Measurements from ENCODE around the gene IBA57.

The IBA57 gene

GRCh38 chr1:228166170-228166936, 749 bp downstream of the IBA57 start:
- H3K27ac ChIP-seq (ENCODE audit: low read depth, low read length): no peak overlapping the region
- no peak overlapping the region for H2BK120ac ChIP-seq (ENCODE audit: insufficient read depth, low read length, poor library complexity)
- H3K4ac ChIP-seq (ENCODE audit: low read depth, low read length): peak overlapping the region; percentile 59
- WGBS (ENCODE audit: extremely low coverage, insufficient coverage, insufficient read length): no CpG with 5 or more reads among the region's 26 CpGs
- peaks cover 8% of the 10 kb centered on the region for H3K79me2 ChIP-seq (ENCODE audit: control insufficient read depth, insufficient read depth, low read length, poor library complexity)
- peak overlapping the region; percentile 83 for H4K12ac ChIP-seq (ENCODE audit: low read depth, low read length)
- H2BK5ac ChIP-seq (ENCODE audit: low read depth, low read length, poor library complexity): peak overlapping the region; percentile 7
- peak overlapping the region; percentile 83 for H3K4me2 ChIP-seq (ENCODE audit: low read length)
- H3K36me3 ChIP-seq (ENCODE audit: control insufficient read depth in 1 of 2, insufficient read depth in 2 of 2, low read length in 2 of 2): peaks cover 0 to 4% of the 10 kb centered on the region in 2 experiments
- H3K79me1 ChIP-seq (ENCODE audit: low read length): peaks cover 21% of the 10 kb centered on the region
- H3K18ac ChIP-seq (ENCODE audit: low read length): peak overlapping the region; percentile 57
- DNase-seq: peak; percentile 64 to 69
- H3K4me3 ChIP-seq (ENCODE audit: low read depth, low read length): peak overlapping the region; percentile 95
- H3K27me3 ChIP-seq (ENCODE audit: insufficient read depth, low read length): no peaks in the 10 kb centered on the region
- no peaks in the 10 kb centered on the region for H3K9me3 ChIP-seq (ENCODE audit: insufficient read depth, low read depth, low read length)
- H3K14ac ChIP-seq (ENCODE audit: low read length): peak overlapping the region; percentile 41
- no peak overlapping the region for H3K23ac ChIP-seq (ENCODE audit: low read length)
- H3K4me1 ChIP-seq (ENCODE audit: control insufficient read depth in 1 of 2, insufficient read depth in 2 of 2, low read length in 2 of 2): peaks cover 21 to 23% of the 10 kb centered on the region in 2 experiments
- peak overlapping the region; percentile 87 for H3K9ac ChIP-seq (ENCODE audit: low read length)
- H2AFZ ChIP-seq (ENCODE audit: insufficient read depth, low read length, poor library complexity): peak overlapping the region; percentile 11
- H4K8ac ChIP-seq (ENCODE audit: low read depth, low read length): peak overlapping the region; percentile 73
- H4K91ac ChIP-seq (ENCODE audit: low read depth, low read length): peak overlapping the region; percentile 79
- H2AK5ac ChIP-seq (ENCODE audit: low read length): peak overlapping the region; percentile 63
- no peak overlapping the region for H2BK12ac ChIP-seq (ENCODE audit: low read length)

GRCh38 chr1:228168563-228169270, 3.1 kb downstream of the IBA57 start:
- Histone ChIP-seq H2BK5ac (ENCODE audit: low read depth, low read length, poor library complexity) (no peak overlapping the region), H4K12ac (ENCODE audit: low read depth, low read length) (no peak overlapping the region), H3K27ac (ENCODE audit: low read depth, low read length) (no peak overlapping the region), H3K23ac (ENCODE audit: low read length) (no peak overlapping the region), H2BK12ac (ENCODE audit: low read length) (no peak overlapping the region), H3K27me3 (ENCODE audit: insufficient read depth, low read length) (no peaks in the 10 kb centered on the region), H3K4ac (ENCODE audit: low read depth, low read length) (no peak overlapping the region), H2AFZ (ENCODE audit: insufficient read depth, low read length, poor library complexity) (no peak overlapping the region), H3K79me2 (ENCODE audit: control insufficient read depth, insufficient read depth, low read length, poor library complexity) (peaks cover 6% of the 10 kb centered on the region), H3K4me2 (ENCODE audit: low read length) (no peak overlapping the region), H3K18ac (ENCODE audit: low read length) (no peak overlapping the region), H2BK120ac (ENCODE audit: insufficient read depth, low read length, poor library complexity) (no peak overlapping the region), H4K91ac (ENCODE audit: low read depth, low read length) (no peak overlapping the region), H3K9me3 (ENCODE audit: insufficient read depth, low read depth, low read length) (peaks cover 8% of the 10 kb centered on the region), H3K14ac (ENCODE audit: low read length) (no peak overlapping the region), H4K8ac (ENCODE audit: low read depth, low read length) (no peak overlapping the region), H3K9ac (ENCODE audit: low read length) (no peak overlapping the region), H3K36me3 (ENCODE audit: control insufficient read depth in 1 of 2, insufficient read depth in 2 of 2, low read length in 2 of 2) (peaks cover 0 to 4% of the 10 kb centered on the region in 2 experiments), H3K79me1 (ENCODE audit: low read length) (peaks cover 9% of the 10 kb centered on the region), H3K4me3 (ENCODE audit: low read depth, low read length) (no peak overlapping the region), H3K4me1 (ENCODE audit: control insufficient read depth in 1 of 2, insufficient read depth in 2 of 2, low read length in 2 of 2) (peaks cover 9 to 14% of the 10 kb centered on the region in 2 experiments), H2AK5ac (ENCODE audit: low read length) (no peak overlapping the region)
- no peak for DNase-seq
- no CpG with 5 or more reads among the region's 12 CpGs for WGBS (ENCODE audit: extremely low coverage, insufficient coverage, insufficient read length)

- H3K4ac ChIP-seq (ENCODE audit: low read depth, low read length): no peak overlapping the region
- H4K8ac ChIP-seq (ENCODE audit: low read depth, low read length): no peak overlapping the region
- no peak overlapping the region for H3K4me2 ChIP-seq (ENCODE audit: low read length)
- no peak overlapping the region for H3K23ac ChIP-seq (ENCODE audit: low read length)
- H4K91ac ChIP-seq (ENCODE audit: low read depth, low read length): no peak overlapping the region
- H4K12ac ChIP-seq (ENCODE audit: low read depth, low read length): no peak overlapping the region
- DNase-seq: no peak
- peaks cover 9 to 16% of the 10 kb centered on the region in 2 experiments for H3K4me1 ChIP-seq (ENCODE audit: control insufficient read depth in 1 of 2, insufficient read depth in 2 of 2, low read length in 2 of 2)
- H2BK5ac ChIP-seq (ENCODE audit: low read depth, low read length, poor library complexity): no peak overlapping the region
- no peak overlapping the region for H3K9ac ChIP-seq (ENCODE audit: low read length)
- H3K18ac ChIP-seq (ENCODE audit: low read length): no peak overlapping the region
- H2BK120ac ChIP-seq (ENCODE audit: insufficient read depth, low read length, poor library complexity): no peak overlapping the region
- WGBS (ENCODE audit: extremely low coverage, insufficient coverage, insufficient read length): no CpG with 5 or more reads among the region's 2 CpGs
- H3K27ac ChIP-seq (ENCODE audit: low read depth, low read length): no peak overlapping the region
- H3K27me3 ChIP-seq (ENCODE audit: insufficient read depth, low read length): no peaks in the 10 kb centered on the region
- peaks cover 11% of the 10 kb centered on the region for H3K9me3 ChIP-seq (ENCODE audit: insufficient read depth, low read depth, low read length)
- H3K79me1 ChIP-seq (ENCODE audit: low read length): peaks cover 9% of the 10 kb centered on the region
- no peak overlapping the region for H2AFZ ChIP-seq (ENCODE audit: insufficient read depth, low read length, poor library complexity)
- H2BK12ac ChIP-seq (ENCODE audit: low read length): no peak overlapping the region
- H2AK5ac ChIP-seq (ENCODE audit: low read length): no peak overlapping the region
- H3K14ac ChIP-seq (ENCODE audit: low read length): no peak overlapping the region
- H3K4me3 ChIP-seq (ENCODE audit: low read depth, low read length): no peak overlapping the region
- peaks cover 0 to 4% of the 10 kb centered on the region in 2 experiments for H3K36me3 ChIP-seq (ENCODE audit: control insufficient read depth in 1 of 2, insufficient read depth in 2 of 2, low read length in 2 of 2)
- H3K79me2 ChIP-seq (ENCODE audit: control insufficient read depth, insufficient read depth, low read length, poor library complexity): peaks cover 6% of the 10 kb centered on the region
Observed at GRCh38 chr1:228169345-228169744, 3.7 kb downstream of the IBA57 start.

- H3K4ac ChIP-seq (ENCODE audit: low read depth, low read length): no peak overlapping the region
- peaks cover 12% of the 10 kb centered on the region for H3K9me3 ChIP-seq (ENCODE audit: insufficient read depth, low read depth, low read length)
- H4K12ac ChIP-seq (ENCODE audit: low read depth, low read length): no peak overlapping the region
- H3K9ac ChIP-seq (ENCODE audit: low read length): no peak overlapping the region
- no peak overlapping the region for H3K27ac ChIP-seq (ENCODE audit: low read depth, low read length)
- peaks cover 0 to 3% of the 10 kb centered on the region in 2 experiments for H3K36me3 ChIP-seq (ENCODE audit: control insufficient read depth in 1 of 2, insufficient read depth in 2 of 2, low read length in 2 of 2)
- no peak for DNase-seq
- H3K27me3 ChIP-seq (ENCODE audit: insufficient read depth, low read length): no peaks in the 10 kb centered on the region
- no peak overlapping the region for H4K8ac ChIP-seq (ENCODE audit: low read depth, low read length)
- H3K79me1 ChIP-seq (ENCODE audit: low read length): peaks cover 5% of the 10 kb centered on the region
- H3K18ac ChIP-seq (ENCODE audit: low read length): no peak overlapping the region
- H2BK120ac ChIP-seq (ENCODE audit: insufficient read depth, low read length, poor library complexity): no peak overlapping the region
- H2AK5ac ChIP-seq (ENCODE audit: low read length): no peak overlapping the region
- H2BK5ac ChIP-seq (ENCODE audit: low read depth, low read length, poor library complexity): no peak overlapping the region
- no peak overlapping the region for H3K14ac ChIP-seq (ENCODE audit: low read length)
- H2BK12ac ChIP-seq (ENCODE audit: low read length): no peak overlapping the region
- peaks cover 3% of the 10 kb centered on the region for H3K79me2 ChIP-seq (ENCODE audit: control insufficient read depth, insufficient read depth, low read length, poor library complexity)
- H3K4me2 ChIP-seq (ENCODE audit: low read length): no peak overlapping the region
- H3K4me3 ChIP-seq (ENCODE audit: low read depth, low read length): no peak overlapping the region
- no CpG with 5 or more reads among the region's 7 CpGs for WGBS (ENCODE audit: extremely low coverage, insufficient coverage, insufficient read length)
- H4K91ac ChIP-seq (ENCODE audit: low read depth, low read length): no peak overlapping the region
- H3K4me1 ChIP-seq (ENCODE audit: control insufficient read depth in 1 of 2, insufficient read depth in 2 of 2, low read length in 2 of 2): peaks cover 5 to 10% of the 10 kb centered on the region in 2 experiments
- peak overlapping the region; percentile 66 for H3K23ac ChIP-seq (ENCODE audit: low read length)
- H2AFZ ChIP-seq (ENCODE audit: insufficient read depth, low read length, poor library complexity): no peak overlapping the region
Observed at GRCh38 chr1:228170666-228171065, 5.1 kb downstream of the IBA57 start.
